Neural progenitor cell (in vitro differentiated cells): ENCODE results near the gene OR2H2. TPM values are rescaled to one million over a fixed set of nuclear protein-coding genes. Genes with fewer than 3 reads are reported as not detected.

Source experiments
- DNase-seq: peaks from one replicate; pipeline ENCODE4 v3.0.0-alpha.2; 2016; ENCODE audit warnings: low spot score
- H2AFZ ChIP-seq: fragments of 200-600 bp; sonication (generic); replicated peaks from 2 replicates; pipeline ENCODE4 v1.6.1; 2016; ENCODE audit warnings: antibody characterized with exemption
- H3F3A ChIP-seq: fragments of 200-600 bp; sonication (generic); 2 replicates; pipeline ENCODE4 v1.6.1; 2016; ENCODE audit warnings: antibody characterized with exemption, low read depth
- H3K27ac ChIP-seq: fragments of 200-600 bp; sonication (generic); 2 replicates; pipeline ENCODE4 v1.5.1; 2016; ENCODE audit warnings: mild to moderate bottlenecking
- H3K27me3 ChIP-seq: fragments of 200-600 bp; sonication (generic); 2 replicates; pipeline ENCODE4 v1.6.1; 2016; ENCODE audit warnings: mild to moderate bottlenecking, moderate library complexity
- H3K36me3 ChIP-seq: fragments of 200-600 bp; sonication (generic); 2 replicates; pipeline ENCODE4 v1.5.1; 2016
- H3K4me1 ChIP-seq: fragments of 200-600 bp; sonication (generic); 2 replicates; pipeline ENCODE4 v1.6.1; 2016; ENCODE audit warnings: mixed run types
- H3K4me2 ChIP-seq: fragments of 200-600 bp; sonication (generic); 2 replicates; pipeline ENCODE4 v1.6.1; 2016
- H3K4me3 ChIP-seq: fragments of 200-600 bp; sonication (generic); 2 replicates; pipeline ENCODE4 v1.5.1; 2016
- H3K79me2 ChIP-seq: fragments of 200-600 bp; sonication (generic); 2 replicates; pipeline ENCODE4 v1.6.1; 2016; ENCODE audit warnings: low read depth
- H3K9ac ChIP-seq: fragments of 200-600 bp; sonication (generic); 2 replicates; pipeline ENCODE4 v1.6.1; 2016
- H3K9me3 ChIP-seq: fragments of 200-600 bp; sonication (generic); 2 replicates; pipeline ENCODE4 v1.5.1; 2016; ENCODE audit warnings: low read depth
- H4K20me1 ChIP-seq: fragments of 200-600 bp; sonication (generic); 2 replicates; pipeline ENCODE4 v1.6.1; 2016; ENCODE audit warnings: low read depth
- H3K27ac Mint-ChIP-seq: 3 replicates; pipeline ENCODE4 v1.8.0; 2021; ENCODE audit warnings: mixed read lengths
- H3K27me3 Mint-ChIP-seq: 2 replicates; pipeline ENCODE4 v1.8.0; 2022; ENCODE audit warnings: low read depth, mild to moderate bottlenecking, inconsistent platforms, moderate library complexity, mixed read lengths; ENCODE audit not compliant: insufficient read depth
- H3K36me3 Mint-ChIP-seq: 3 replicates; pipeline ENCODE4 v1.8.0; 2021; ENCODE audit warnings: mixed read lengths
- H3K4me1 Mint-ChIP-seq: 3 replicates; pipeline ENCODE4 v1.8.0; 2021; ENCODE audit warnings: mixed read lengths
- H3K4me3 Mint-ChIP-seq: 3 replicates; pipeline ENCODE4 v1.8.0; 2021; ENCODE audit warnings: mild to moderate bottlenecking, moderate library complexity, mixed read lengths
- H3K9me3 Mint-ChIP-seq: 3 replicates; pipeline ENCODE4 v1.8.0; 2020; ENCODE audit warnings: mixed read lengths
- CTCF ChIP-seq: fragments of 200-600 bp; sonication (generic); IDR thresholded peaks from 2 replicates; pipeline ENCODE4 v1.5.1; 2017; ENCODE audit warnings: antibody characterized with exemption, mild to moderate bottlenecking
- EZH2 ChIP-seq: fragments of 200-600 bp; sonication (generic); IDR thresholded peaks from 2 replicates; pipeline ENCODE4 v1.6.1; 2017; ENCODE audit warnings: antibody characterized with exemption, mild to moderate bottlenecking, moderate library complexity
- EZH2phosphoT487 ChIP-seq: fragments of 200-600 bp; sonication (generic); IDR thresholded peaks from 2 replicates; pipeline ENCODE4 v1.6.1; 2017; ENCODE audit warnings: antibody characterized with exemption
- total RNA-seq: library from RNA; depleted of rRNA; stranded (reverse); fragments of >200 nt; gene quantifications from 2 replicates; pipeline ENCODE4 v1.2.3, GENCODE V29; 2015; ENCODE audit warnings: low replicate concordance

The OR2H2 gene
- total RNA-seq, 1 donor from 2014 or later, result not detected

- H3K27ac Mint-ChIP-seq, result no peak overlapping the region
- Histone ChIP-seq H3F3A (no peaks in the 10 kb centered on the region), H2AFZ (no peak overlapping the region), H4K20me1 (no peaks in the 10 kb centered on the region), H3K4me1 (peaks cover 3% of the 10 kb centered on the region), H3K4me3 (no peak overlapping the region), H3K36me3 (no peaks in the 10 kb centered on the region), H3K4me2 (no peak overlapping the region), H3K9ac (no peak overlapping the region), H3K9me3 (no peaks in the 10 kb centered on the region), H3K79me2 (no peaks in the 10 kb centered on the region), H3K27me3 (peaks cover 15% of the 10 kb centered on the region), H3K27ac (no peak overlapping the region)
- H3K9me3 Mint-ChIP-seq, result no peaks in the 10 kb centered on the region
- DNase-seq, result no peak
- H3K36me3 Mint-ChIP-seq, result no peaks in the 10 kb centered on the region
- TF ChIP-seq CTCF, result no peak
- no peak for TF ChIP-seq EZH2
- no peak for TF ChIP-seq EZH2phosphoT487
- H3K4me3 Mint-ChIP-seq, result no peak overlapping the region
- H3K27me3 Mint-ChIP-seq, result peaks cover 6% of the 10 kb centered on the region
- H3K4me1 Mint-ChIP-seq, result peaks cover 4% of the 10 kb centered on the region
These were observed 23.8 kb upstream of the OR2H2 start for GRCh38 chr6:29561091-29561490.

- H3K36me3 Mint-ChIP-seq, result no peaks in the 10 kb centered on the region
- H3F3A ChIP-seq, result no peaks in the 10 kb centered on the region
- H3K79me2 ChIP-seq, result no peaks in the 10 kb centered on the region
- no peaks in the 10 kb centered on the region for H3K9me3 ChIP-seq
- no peaks in the 10 kb centered on the region for H3K9me3 Mint-ChIP-seq
- H3K4me1 ChIP-seq, result peaks cover 3% of the 10 kb centered on the region
- no peaks in the 10 kb centered on the region for H3K36me3 ChIP-seq
- TF ChIP-seq EZH2phosphoT487 (no peak), CTCF (no peak), EZH2 (no peak)
- peaks cover 4% of the 10 kb centered on the region for H3K4me1 Mint-ChIP-seq
- no peak overlapping the region for H3K4me3 Mint-ChIP-seq
- no peak overlapping the region for H3K27ac ChIP-seq
- H3K27me3 ChIP-seq, result peaks cover 9% of the 10 kb centered on the region
- no peaks in the 10 kb centered on the region for H4K20me1 ChIP-seq
- H3K4me3 ChIP-seq, result no peak overlapping the region
- DNase-seq, result no peak
- H3K27me3 Mint-ChIP-seq, result peaks cover 4% of the 10 kb centered on the region
- no peak overlapping the region for H3K9ac ChIP-seq
- H2AFZ ChIP-seq, result no peak overlapping the region
- no peak overlapping the region for H3K4me2 ChIP-seq
- no peak overlapping the region for H3K27ac Mint-ChIP-seq
These were observed 23.2 kb upstream of the OR2H2 start for GRCh38 chr6:29561606-29562181.

GRCh38 chr6:29563435-29563965 is 21.4 kb upstream of the OR2H2 start:
- H3F3A ChIP-seq, result no peaks in the 10 kb centered on the region
- Mint-ChIP-seq H3K9me3 (no peaks in the 10 kb centered on the region), H3K4me1 (peaks cover 4% of the 10 kb centered on the region), H3K27me3 (peaks cover 3% of the 10 kb centered on the region), H3K4me3 (no peak overlapping the region), H3K27ac (no peak overlapping the region), H3K36me3 (no peaks in the 10 kb centered on the region)
- TF ChIP-seq EZH2phosphoT487 (no peak), CTCF (no peak)
- no peak overlapping the region for H3K4me2 ChIP-seq
- H3K9me3 ChIP-seq, result no peaks in the 10 kb centered on the region
- H3K4me1 ChIP-seq, result peaks cover 3% of the 10 kb centered on the region
- no peaks in the 10 kb centered on the region for H3K79me2 ChIP-seq
- no peak overlapping the region for H3K9ac ChIP-seq
- no peak for DNase-seq
- no peak overlapping the region for H2AFZ ChIP-seq
- no peak overlapping the region for H3K27ac ChIP-seq
- no peaks in the 10 kb centered on the region for H4K20me1 ChIP-seq
- H3K27me3 ChIP-seq, result no peaks in the 10 kb centered on the region
- no peaks in the 10 kb centered on the region for H3K36me3 ChIP-seq
- no peak overlapping the region for H3K4me3 ChIP-seq
